Lower leg skin (tissue), 3 donors: ENCODE data around the gene DNAJC18.

Source experiments
- POLR2A ChIP-seq, 2 donors: fragments of 450-650 bp; IDR thresholded peaks; one replicate each; pipeline ENCODE4 v1.6.1; 2016 to 2017; ENCODE audit warnings: antibody characterized with exemption in 2 of 2, mild to moderate bottlenecking in 1 of 2, moderate library complexity in 1 of 2
- TF ChIP-seq, protein P1 (sequence below), 3 donors: fragments of 450-650 bp; IDR thresholded peaks; one replicate each; pipeline ENCODE4 v1.5.1; 2016; ENCODE audit warnings: antibody characterized with exemption in 3 of 3, mild to moderate bottlenecking in 3 of 3, moderate library complexity in 2 of 3

- no peak for TF ChIP-seq POLR2A (IDR thresholded peaks at IDR 0.05)
- TF ChIP-seq, protein P1, sequence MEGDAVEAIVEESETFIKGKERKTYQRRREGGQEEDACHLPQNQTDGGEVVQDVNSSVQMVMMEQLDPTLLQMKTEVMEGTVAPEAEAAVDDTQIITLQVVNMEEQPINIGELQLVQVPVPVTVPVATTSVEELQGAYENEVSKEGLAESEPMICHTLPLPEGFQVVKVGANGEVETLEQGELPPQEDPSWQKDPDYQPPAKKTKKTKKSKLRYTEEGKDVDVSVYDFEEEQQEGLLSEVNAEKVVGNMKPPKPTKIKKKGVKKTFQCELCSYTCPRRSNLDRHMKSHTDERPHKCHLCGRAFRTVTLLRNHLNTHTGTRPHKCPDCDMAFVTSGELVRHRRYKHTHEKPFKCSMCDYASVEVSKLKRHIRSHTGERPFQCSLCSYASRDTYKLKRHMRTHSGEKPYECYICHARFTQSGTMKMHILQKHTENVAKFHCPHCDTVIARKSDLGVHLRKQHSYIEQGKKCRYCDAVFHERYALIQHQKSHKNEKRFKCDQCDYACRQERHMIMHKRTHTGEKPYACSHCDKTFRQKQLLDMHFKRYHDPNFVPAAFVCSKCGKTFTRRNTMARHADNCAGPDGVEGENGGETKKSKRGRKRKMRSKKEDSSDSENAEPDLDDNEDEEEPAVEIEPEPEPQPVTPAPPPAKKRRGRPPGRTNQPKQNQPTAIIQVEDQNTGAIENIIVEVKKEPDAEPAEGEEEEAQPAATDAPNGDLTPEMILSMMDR (IDR thresholded peaks at IDR 0.05): no peak
Observed at GRCh38 chr5:139415221-139415861, 24.0 kb downstream of the DNAJC18 start.
